ENCODE measurements around the gene FADS3. TPM values are rescaled to one million over a fixed set of nuclear protein-coding genes. Genes with fewer than 3 reads are reported as not detected.

FADS3 gene
- total RNA-seq, 1 donor: 127 TPM

GRCh38 chr11:61880031-61880430 lies 11.3 kb downstream of the FADS3 start:
- Histone ChIP-seq H3K27me3 (ENCODE audit: insufficient read depth, low read length) (no peaks in the 10 kb centered on the region), H3K79me2 (ENCODE audit: insufficient read depth, low read length) (peaks cover 47% of the 10 kb centered on the region), H3K4me2 (ENCODE audit: insufficient read depth, low read length) (no peak overlapping the region), H3K36me3 (ENCODE audit: insufficient read depth, low read length) (peaks cover 42% of the 10 kb centered on the region), H3K27ac (ENCODE audit: low read depth, low read length) (no peak overlapping the region), H2AFZ (ENCODE audit: low read length) (no peak overlapping the region), H3K9me3 (ENCODE audit: low read depth, low read length) (no peaks in the 10 kb centered on the region), H4K20me1 (ENCODE audit: insufficient read depth, low read length) (peaks cover 39% of the 10 kb centered on the region), H3K4me1 (ENCODE audit: insufficient read depth, low read length) (peaks cover 14% of the 10 kb centered on the region), H3K4me3 (ENCODE audit: insufficient read depth, low read length) (no peak overlapping the region)
- DNase-seq (ENCODE audit: insufficient read length, low spot score, missing footprints): no peak
- no peak for TF ChIP-seq CTCF (IDR thresholded peaks at IDR 0.05; ENCODE audit: extremely low read depth, low read depth, low read length)

- no peak overlapping the region for H3K27ac ChIP-seq (ENCODE audit: low read depth, low read length)
- H3K4me2 ChIP-seq (ENCODE audit: insufficient read depth, low read length): no peak overlapping the region
- DNase-seq (ENCODE audit: insufficient read length, low spot score, missing footprints): no peak
- H3K4me3 ChIP-seq (ENCODE audit: insufficient read depth, low read length): no peak overlapping the region
- H3K79me2 ChIP-seq (ENCODE audit: insufficient read depth, low read length): peaks cover 38% of the 10 kb centered on the region
- H3K9me3 ChIP-seq (ENCODE audit: low read depth, low read length): no peaks in the 10 kb centered on the region
- no peak for TF ChIP-seq CTCF (IDR thresholded peaks at IDR 0.05; ENCODE audit: extremely low read depth, low read depth, low read length)
- H3K36me3 ChIP-seq (ENCODE audit: insufficient read depth, low read length): peaks cover 37% of the 10 kb centered on the region
- H4K20me1 ChIP-seq (ENCODE audit: insufficient read depth, low read length): peaks cover 30% of the 10 kb centered on the region
- H3K4me1 ChIP-seq (ENCODE audit: insufficient read depth, low read length): peaks cover 14% of the 10 kb centered on the region
- no peak overlapping the region for H2AFZ ChIP-seq (ENCODE audit: low read length)
- no peaks in the 10 kb centered on the region for H3K27me3 ChIP-seq (ENCODE audit: insufficient read depth, low read length)
Measured at GRCh38 chr11:61879152-61879551, 12.2 kb downstream of the FADS3 start.

GRCh38 chr11:61875698-61876097 lies 15.6 kb downstream of the FADS3 start:
- H3K36me3 ChIP-seq (ENCODE audit: insufficient read depth, low read length): peaks cover 44% of the 10 kb centered on the region
- H3K4me3 ChIP-seq (ENCODE audit: insufficient read depth, low read length): no peak overlapping the region
- no peak overlapping the region for H3K27ac ChIP-seq (ENCODE audit: low read depth, low read length)
- H4K20me1 ChIP-seq (ENCODE audit: insufficient read depth, low read length): peaks cover 18% of the 10 kb centered on the region
- no peak for DNase-seq (ENCODE audit: insufficient read length, low spot score, missing footprints)
- H3K27me3 ChIP-seq (ENCODE audit: insufficient read depth, low read length): no peaks in the 10 kb centered on the region
- H3K4me1 ChIP-seq (ENCODE audit: insufficient read depth, low read length): peaks cover 7% of the 10 kb centered on the region
- H3K9me3 ChIP-seq (ENCODE audit: low read depth, low read length): no peaks in the 10 kb centered on the region
- H2AFZ ChIP-seq (ENCODE audit: low read length): no peak overlapping the region
- H3K79me2 ChIP-seq (ENCODE audit: insufficient read depth, low read length): peaks cover 8% of the 10 kb centered on the region
- no peak overlapping the region for H3K4me2 ChIP-seq (ENCODE audit: insufficient read depth, low read length)
- TF ChIP-seq CTCF (IDR thresholded peaks at IDR 0.05; ENCODE audit: extremely low read depth, low read depth, low read length): no peak

GRCh38 chr11:61874853-61875252 lies 16.5 kb downstream of the FADS3 start:
- Histone ChIP-seq H2AFZ (ENCODE audit: low read length) (no peak overlapping the region), H3K79me2 (ENCODE audit: insufficient read depth, low read length) (peaks cover 1% of the 10 kb centered on the region), H4K20me1 (ENCODE audit: insufficient read depth, low read length) (peaks cover 15% of the 10 kb centered on the region), H3K4me3 (ENCODE audit: insufficient read depth, low read length) (no peak overlapping the region), H3K36me3 (ENCODE audit: insufficient read depth, low read length) (peaks cover 44% of the 10 kb centered on the region), H3K27ac (ENCODE audit: low read depth, low read length) (no peak overlapping the region), H3K4me2 (ENCODE audit: insufficient read depth, low read length) (no peak overlapping the region), H3K4me1 (ENCODE audit: insufficient read depth, low read length) (peaks cover 12% of the 10 kb centered on the region), H3K27me3 (ENCODE audit: insufficient read depth, low read length) (no peaks in the 10 kb centered on the region), H3K9me3 (ENCODE audit: low read depth, low read length) (no peaks in the 10 kb centered on the region)
- DNase-seq (ENCODE audit: insufficient read length, low spot score, missing footprints): peak; percentile 59
- TF ChIP-seq CTCF (IDR thresholded peaks at IDR 0.05; ENCODE audit: extremely low read depth, low read depth, low read length): no peak

Data from osteoblast (primary cell).